Esophagus (tissue), 2 donors: ENCODE data around the gene USP28. TPM values are rescaled to one million over a fixed set of nuclear protein-coding genes. Genes with fewer than 3 reads are reported as not detected.
"Not testable (repeated sequence)": the region's sequence is repeated elsewhere in the genome, so short reads cannot be mapped to it uniquely, and the experiment has no call there.

Experiments used
- H3K27ac ChIP-seq, 2 donors: one replicate each; pipeline ENCODE4 v1.5.1; 2013; ENCODE audit warnings: low read depth in 2 of 2, mild to moderate bottlenecking in 2 of 2, inconsistent platforms in 1 of 2, low read length in 1 of 2, moderate library complexity in 1 of 2
- H3K27me3 ChIP-seq, 2 donors: one replicate each; pipeline ENCODE4 v1.6.1; 2013; ENCODE audit warnings: low read length in 2 of 2, control low read depth in 1 of 2, mild to moderate bottlenecking in 1 of 2; ENCODE audit not compliant: insufficient read depth in 2 of 2, control insufficient read depth in 1 of 2
- H3K36me3 ChIP-seq, 2 donors: one replicate each; pipeline ENCODE4 v1.6.1; 2013; ENCODE audit warnings: low read length in 1 of 2; ENCODE audit not compliant: control insufficient read depth in 2 of 2, insufficient read depth in 2 of 2
- H3K4me1 ChIP-seq, 2 donors: one replicate each; pipeline ENCODE4 v1.6.1; 2013; ENCODE audit warnings: low read length in 1 of 2; ENCODE audit not compliant: control insufficient read depth in 2 of 2, insufficient read depth in 2 of 2
- H3K4me3 ChIP-seq, 2 donors: one replicate each; pipeline ENCODE4 v1.5.1; 2013; ENCODE audit warnings: low read length in 2 of 2, mild to moderate bottlenecking in 2 of 2, low read depth in 1 of 2, moderate library complexity in 1 of 2
- H3K9me3 ChIP-seq, 2 donors: one replicate each; pipeline ENCODE4 v1.6.1; 2013; ENCODE audit warnings: mild to moderate bottlenecking in 2 of 2, low read depth in 1 of 2, low read length in 1 of 2, moderate library complexity in 1 of 2; ENCODE audit not compliant: control insufficient read depth in 2 of 2, insufficient read depth in 1 of 2
- WGBS, 2 donors: extraction: QIAGEN DNeasy Blood & Tissue Kit; methylation state at CpG; one replicate each; pipeline ENCODE4 v1.1.7; 2013; 5-methylcytosine and 5-hydroxymethylcytosine counted together
- polyA plus RNA-seq, 2 donors: library from polyadenylated mRNA; stranded (reverse); fragments of 200-250 nt; gene quantifications; one replicate each; pipeline ENCODE4 v1.2.3, GENCODE V29; 2013
- donor health status: healthy with polysubstance abuse.
- donor health status: Bipolar disorder and iron deficiency.

USP28 gene
- polyA plus RNA-seq, 2 donors = 3.5 to 5.8 TPM

DNA sequence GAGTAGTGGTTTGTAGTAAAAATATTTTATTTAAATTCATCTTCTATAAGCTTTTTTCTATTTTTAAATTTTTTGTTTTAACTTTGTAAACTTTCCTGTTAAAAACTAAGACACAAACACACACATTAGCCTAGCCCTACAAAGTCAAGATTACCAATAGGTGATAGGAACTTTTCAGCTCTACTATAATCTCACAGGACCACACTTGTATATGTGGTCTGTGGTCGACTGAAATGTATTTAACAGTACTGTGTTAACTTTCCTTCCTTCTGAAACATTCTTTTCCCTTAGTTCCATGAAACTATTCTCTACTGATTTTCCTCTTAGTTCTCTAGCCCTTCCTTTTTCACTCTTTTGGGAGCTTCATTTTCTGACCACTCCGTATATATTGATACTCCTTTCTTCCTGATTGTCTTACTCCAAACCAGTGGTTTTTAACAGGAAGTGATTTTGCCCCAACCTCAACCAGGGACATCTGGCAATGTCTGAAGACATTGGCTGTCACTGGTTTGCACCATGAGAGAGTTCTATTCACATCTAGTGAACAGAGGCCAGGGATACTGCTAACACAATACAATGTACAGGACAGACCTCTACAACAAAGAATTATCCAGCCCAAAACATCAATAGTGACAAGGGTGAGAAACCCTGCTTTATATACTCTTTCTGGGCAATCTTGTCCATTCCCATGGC lies 110.7 kb downstream of the USP28 start:
- Histone ChIP-seq H3K27me3 (no peaks in the 10 kb centered on the region), H3K36me3 (peaks cover 2 to 4% of the 10 kb centered on the region in 2 donors), H3K4me3 (no peak overlapping the region), H3K9me3 (no peaks in the 10 kb centered on the region), H3K4me1 (no peaks in the 10 kb centered on the region), H3K27ac (no peak overlapping the region)
- WGBS, 2 donors = 83 to 85% methylated on average over 2 of the region's 2 CpGs

- not testable (repeated sequence) for H3K9me3 ChIP-seq, H3K36me3 ChIP-seq, H3K27ac ChIP-seq, H3K27me3 ChIP-seq, H3K4me3 ChIP-seq, H3K4me1 ChIP-seq
- WGBS, 2 donors = 98 to 99% methylated on average over 2 of the region's 2 CpGs
Measured at GRCh38 chr11:113763040-113763439, 112.3 kb downstream of the USP28 start.

- no peaks in the 10 kb centered on the region for H3K9me3 ChIP-seq
- no peak overlapping the region for H3K27ac ChIP-seq
- no peaks in the 10 kb centered on the region for H3K4me1 ChIP-seq
- H3K4me3 ChIP-seq = no peak overlapping the region
- 93 to 94% methylated on average over 3 of the region's 3 CpGs for WGBS, 2 donors
- H3K36me3 ChIP-seq = peaks cover 3 to 4% of the 10 kb centered on the region in 2 donors
- H3K27me3 ChIP-seq = no peaks in the 10 kb centered on the region
Measured at GRCh38 chr11:113760241-113760640, 115.1 kb downstream of the USP28 start.

DNA sequence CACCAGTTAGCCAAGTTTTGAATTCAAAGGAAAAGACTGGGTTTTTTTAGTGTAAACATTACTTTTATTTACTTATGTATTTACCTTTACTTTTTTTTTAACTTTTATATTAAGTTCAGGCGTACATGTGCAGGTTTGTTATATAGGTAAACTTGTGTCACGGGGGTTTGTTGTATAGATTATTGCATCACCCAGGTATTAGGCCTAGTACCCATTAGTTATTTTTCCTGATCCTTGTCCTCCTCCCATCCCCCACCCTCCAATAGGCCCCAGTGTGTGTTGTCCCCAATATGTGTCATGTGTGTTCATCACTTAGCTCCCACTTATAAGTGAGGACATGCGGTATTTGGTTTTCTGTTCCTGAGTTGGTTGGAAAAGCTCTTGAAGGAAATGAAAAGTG lies 122.4 kb downstream of the USP28 start:
- no peak overlapping the region for H3K4me3 ChIP-seq
- 95 to 98% methylated on average over 3 of the region's 3 CpGs for WGBS, 2 donors
- no peak overlapping the region for H3K27ac ChIP-seq
- H3K36me3 ChIP-seq = peaks cover 3 to 10% of the 10 kb centered on the region in 2 donors
- H3K27me3 ChIP-seq = no peaks in the 10 kb centered on the region
- no peaks in the 10 kb centered on the region for H3K4me1 ChIP-seq
- H3K9me3 ChIP-seq = no peaks in the 10 kb centered on the region

Other genes with a start within 250 kb of the USP28 start
- gene TMPRSS5, start 169.3 kb downstream of the USP28 start, polyA plus RNA-seq = under 1 TPM; 0.18 to 0.49 TPM
- 1 to 10 TPM; 2.6 to 8.3 TPM for gene ZW10, start 101.9 kb downstream of the USP28 start, polyA plus RNA-seq
- not detected for gene CLDN25, start 95.8 kb downstream of the USP28 start, polyA plus RNA-seq
- gene HTR3B, start 29.2 kb upstream of the USP28 start, polyA plus RNA-seq = under 1 TPM; 0.31 to 0.44 TPM
- gene HTR3A, start 99.5 kb upstream of the USP28 start, polyA plus RNA-seq = under 1 TPM in 1 of 2 donors, not detected in 1; 0.13 TPM
- gene ZBTB16, start 184.1 kb upstream of the USP28 start, polyA plus RNA-seq = 1 to 10 TPM; 4.6 to 9.6 TPM